HG03520 (cell line): ENCODE data around the gene OXSR1.
A peak's percentile ranks its signal among the peaks of the same experiment; 100 is the strongest.
"Not testable (repeated sequence)": the region's sequence is repeated elsewhere in the genome, so short reads cannot be mapped to it uniquely, and the experiment has no call there.

Experiments used
- ATAC-seq: cut with Tn5 transposase; IDR thresholded peaks from one replicate; pipeline ENCODE4 v1.9.1; 2021; ENCODE audit warnings: mild to moderate bottlenecking, moderate library complexity; ENCODE audit not compliant: unreplicated experiment

Gene OXSR1

DNA sequence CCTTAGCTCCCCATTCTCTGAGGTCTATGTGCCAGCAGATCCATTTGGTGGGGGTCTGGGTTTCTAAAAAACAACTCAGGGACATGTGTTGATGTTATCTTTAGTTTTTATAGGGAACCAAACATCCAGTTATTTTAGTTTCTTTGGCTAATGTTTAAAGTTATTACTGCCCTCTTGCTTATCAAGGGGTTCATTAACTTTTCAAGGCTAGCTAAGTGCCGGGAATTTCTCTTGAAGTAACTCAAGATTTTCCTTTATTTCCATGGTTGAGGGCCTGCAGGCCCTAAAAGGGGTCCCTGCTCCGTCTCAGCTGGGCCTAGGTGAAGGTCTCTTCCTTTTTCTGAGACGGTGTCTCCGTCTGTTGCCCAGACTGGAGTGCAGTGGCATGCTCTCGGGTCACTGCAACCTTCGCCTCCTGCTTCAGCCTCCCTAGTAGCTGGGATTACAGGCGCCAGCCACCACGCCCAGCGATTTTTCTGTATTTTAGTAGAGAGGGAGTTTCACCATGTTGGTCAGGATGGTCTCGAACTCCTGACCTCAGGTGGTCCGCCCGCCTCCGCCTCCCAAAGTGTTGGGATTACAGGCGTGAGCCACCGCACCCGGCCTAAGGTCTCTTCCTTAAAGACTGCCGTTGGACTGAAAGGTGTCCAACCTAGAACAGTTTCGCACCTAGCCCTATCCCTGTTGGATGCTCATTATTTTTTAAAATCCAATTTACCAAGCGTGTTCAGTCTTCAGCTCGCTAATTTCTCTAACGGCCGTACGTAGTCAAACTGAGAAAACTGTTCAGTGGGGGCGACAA is 1.3 kb upstream of the OXSR1 start:
- ATAC-seq, result no peak

DNA sequence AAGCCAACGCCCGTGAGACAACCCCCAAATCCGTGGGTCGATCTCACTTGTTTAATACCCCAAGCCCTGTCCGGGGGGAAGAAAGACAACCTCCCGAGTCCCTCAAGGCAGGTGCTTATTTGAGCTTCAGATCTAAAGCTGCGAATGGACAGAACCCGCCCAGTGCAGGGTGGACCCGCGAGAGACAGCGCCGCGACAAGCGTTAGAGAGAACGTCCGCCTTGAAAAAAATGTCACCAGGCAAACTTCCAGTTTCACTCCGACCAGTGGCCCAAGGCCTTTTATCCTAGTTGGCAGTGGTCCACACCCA is 740 bp upstream of the OXSR1 start:
- peak; percentile 15 for ATAC-seq

DNA sequence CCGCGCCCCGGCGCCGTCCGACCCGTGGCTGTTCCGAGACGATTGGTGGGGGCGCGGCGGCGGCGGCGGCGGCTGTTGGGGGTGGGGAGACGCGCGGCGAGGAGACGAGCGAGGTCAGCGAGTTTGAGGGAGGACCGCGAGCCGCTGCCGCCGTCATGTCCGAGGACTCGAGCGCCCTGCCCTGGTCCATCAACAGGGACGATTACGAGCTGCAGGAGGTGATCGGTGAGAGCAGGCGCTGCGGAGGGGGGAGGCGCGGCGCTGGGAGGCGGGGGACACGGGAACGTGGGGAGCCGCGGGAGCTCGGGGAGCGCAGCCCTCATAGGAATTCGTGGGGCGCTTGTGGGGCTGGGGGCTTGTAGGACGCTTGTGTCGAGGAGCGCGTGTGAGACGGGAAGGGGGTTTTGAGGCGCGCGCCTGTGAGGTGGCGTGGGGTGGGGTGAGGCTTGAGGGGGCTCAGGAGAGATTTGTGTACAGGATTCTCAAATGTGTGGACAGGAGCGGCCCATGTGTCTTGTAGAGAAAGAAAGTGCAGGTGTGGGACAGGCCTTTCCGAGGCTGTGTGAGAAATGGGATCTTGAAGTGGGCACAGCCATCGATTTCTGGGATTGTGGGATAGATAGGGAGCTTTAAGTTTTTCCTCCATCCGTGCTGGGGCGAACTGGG is 518 bp downstream of the OXSR1 start:
- ATAC-seq, result no peak

DNA sequence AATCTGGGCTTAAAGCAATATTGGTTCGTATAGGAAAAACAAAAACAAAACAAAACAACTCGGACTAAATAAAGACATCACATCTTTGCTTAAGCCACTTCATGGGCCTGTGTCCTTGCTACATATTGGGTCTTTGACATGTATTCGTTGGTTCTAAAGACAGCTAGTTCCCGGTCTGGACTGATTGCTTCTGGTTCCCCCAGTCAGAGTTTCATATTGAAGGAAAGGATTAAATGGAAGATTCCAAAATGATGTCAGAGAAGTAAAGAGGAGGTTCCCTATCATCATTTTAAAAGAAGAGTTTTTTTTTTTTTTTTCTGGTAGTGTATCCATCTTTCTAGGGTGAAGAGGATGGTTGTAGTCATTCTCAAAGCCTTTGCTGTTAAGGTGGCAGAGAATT is 2.3 kb downstream of the OXSR1 start:
- ATAC-seq, result no peak

DNA sequence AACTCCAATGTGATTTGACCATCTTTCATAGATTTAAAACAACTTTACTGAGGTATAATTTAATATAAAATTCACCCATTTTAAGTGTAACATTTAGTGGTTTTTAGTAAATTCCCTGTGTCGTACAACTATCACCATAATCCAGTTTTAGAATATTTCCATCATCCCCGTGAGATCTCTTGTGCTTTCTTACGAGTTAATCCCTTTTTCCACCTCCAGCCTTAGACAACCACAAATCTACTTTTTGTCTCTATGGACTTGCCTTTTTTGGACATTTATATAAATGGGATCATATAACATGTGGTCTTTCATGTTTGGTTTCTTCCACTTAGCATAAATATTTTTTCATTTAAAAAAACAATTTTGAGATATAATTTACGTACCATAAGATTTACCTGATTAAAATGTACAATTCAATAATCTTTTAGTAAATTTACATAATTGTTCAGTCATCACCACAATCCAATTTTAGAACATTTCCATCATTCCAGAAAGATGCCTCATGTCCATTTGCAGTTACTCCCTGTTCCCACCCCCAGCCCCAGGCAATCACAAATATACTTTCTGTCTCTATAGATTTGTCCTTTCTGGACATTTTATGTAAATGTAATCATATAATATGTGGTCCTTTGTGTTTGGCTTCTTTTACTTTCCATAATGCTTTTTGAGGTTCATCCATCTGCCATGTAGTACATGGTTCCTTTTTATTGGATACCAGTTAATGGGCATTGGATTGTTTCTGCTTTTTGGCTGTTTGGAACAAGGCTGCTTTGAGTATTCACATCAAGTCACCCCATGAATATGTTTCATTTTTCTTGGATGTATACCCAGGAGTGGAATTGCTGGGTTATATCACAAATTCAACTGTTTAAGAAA is 3.1 kb downstream of the OXSR1 start:
- no peak for ATAC-seq

DNA sequence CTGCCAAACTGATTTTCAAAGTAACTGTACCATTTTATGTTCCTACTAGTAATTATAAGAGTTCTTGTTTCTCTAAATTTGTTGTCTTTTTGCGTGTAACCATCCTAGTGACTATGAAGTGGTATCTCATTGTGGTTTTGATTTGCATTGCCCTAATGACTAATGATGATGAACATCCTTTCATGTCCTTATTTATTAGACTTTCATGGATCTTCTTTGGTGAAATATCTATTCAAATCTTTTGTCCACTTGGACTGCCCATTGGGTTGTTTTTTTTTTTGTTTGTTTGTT is 3.6 kb downstream of the OXSR1 start:
- no peak for ATAC-seq

DNA sequence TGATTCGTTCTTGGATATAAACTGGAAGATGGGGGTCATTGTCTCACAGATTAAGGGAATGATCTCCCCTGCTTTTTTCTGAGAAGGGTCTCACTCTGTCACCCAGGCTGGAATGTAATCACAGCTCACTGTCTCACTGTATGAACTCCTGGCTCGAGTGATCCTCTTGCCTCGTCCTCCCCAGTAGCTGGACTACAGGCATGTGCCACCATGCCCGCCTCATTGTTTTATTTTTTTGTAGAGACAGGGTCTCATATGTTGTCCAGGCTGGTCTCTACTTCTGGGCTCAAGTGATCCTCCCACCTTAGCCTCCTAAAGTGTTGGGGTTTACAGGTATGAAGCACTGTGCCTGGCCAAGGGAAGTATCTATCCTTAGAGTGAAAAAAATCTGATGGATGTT is 5.4 kb downstream of the OXSR1 start:
- ATAC-seq, result no peak

DNA sequence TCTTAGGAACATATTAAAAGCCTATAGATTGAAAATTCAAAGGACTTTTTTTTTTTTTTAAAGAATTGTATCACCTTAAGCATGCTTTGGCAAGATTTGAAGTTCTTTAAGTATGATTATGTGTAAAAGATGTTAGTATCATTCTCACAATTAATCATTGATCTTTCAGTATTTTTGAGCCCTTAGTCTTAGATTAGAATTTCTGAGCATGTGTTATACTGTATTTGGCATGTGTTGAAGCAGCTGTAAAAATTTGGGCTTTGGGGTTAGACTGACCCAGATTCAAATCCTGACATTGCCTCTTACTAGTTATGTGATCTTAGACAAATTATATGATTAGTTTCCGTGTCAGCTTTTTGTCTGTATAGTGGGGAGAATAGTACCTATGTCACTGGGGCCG is 6.3 kb downstream of the OXSR1 start:
- ATAC-seq, result no peak

DNA sequence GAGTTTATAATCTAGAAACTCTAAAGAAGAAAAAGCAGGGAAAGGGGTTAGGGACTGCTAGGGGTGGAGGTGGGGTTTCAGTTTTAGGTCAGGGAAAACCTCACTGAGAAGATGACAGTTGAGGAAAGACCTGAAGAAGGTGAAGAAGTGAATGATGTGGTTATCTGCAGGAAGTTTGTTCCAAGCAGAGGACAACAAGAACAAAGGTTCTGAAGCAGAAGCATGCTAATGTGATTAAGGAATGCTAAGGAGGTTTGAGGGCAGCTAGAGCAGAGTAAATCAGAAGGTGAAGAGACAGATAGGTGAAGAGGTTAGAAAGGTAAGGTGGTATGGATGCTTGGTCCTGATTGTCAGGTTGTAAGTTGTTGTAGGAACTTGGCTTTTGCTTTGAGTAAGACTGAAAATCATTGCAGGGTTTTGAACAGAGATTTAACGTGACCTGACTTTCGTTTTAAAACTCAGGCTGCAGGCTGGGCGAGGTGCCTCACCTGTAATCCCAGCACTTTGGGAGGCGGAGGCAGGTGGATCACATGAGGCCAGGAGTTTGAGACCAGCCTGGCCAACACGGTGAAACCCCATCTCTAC is 8.6 kb downstream of the OXSR1 start:
- ATAC-seq, result peak; percentile 57

DNA sequence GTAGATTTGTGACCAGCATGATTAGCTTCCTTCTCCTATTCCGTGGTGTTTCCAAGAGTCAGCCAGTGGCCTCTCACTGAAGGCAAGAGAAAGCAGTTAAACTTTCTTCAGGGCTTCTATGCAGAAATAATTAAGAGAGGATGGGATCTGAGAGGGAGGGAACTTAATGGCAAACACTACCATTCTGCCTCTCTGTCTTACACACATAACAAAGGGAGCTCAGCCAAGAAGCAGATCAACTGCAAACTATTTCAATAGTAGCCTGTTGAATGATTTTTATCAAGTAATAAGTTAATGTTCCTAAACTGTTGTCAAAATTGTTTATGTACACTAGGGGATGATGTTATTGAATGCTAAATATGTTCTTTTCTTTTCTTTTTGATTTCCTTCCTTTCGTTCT is 11.8 kb downstream of the OXSR1 start:
- no peak for ATAC-seq

DNA sequence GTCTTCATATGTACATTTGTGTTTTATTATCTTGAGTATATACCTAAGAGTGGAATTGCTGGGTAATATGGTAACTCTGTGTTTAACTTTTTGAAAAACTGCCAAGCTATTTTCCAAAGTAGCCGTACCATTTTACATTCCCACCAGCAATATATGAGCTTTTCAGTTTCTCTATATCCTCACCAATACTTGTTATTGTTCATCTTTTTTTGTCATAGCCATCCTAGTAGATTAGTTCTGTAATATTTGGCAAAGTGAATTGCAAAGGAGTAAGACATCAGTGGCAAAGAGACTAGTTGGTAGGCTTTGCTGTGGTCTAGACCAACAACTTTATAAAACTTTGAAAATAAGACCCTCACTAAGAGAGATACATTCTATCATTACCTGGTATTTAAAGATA is 21.4 kb downstream of the OXSR1 start:
- ATAC-seq, result no peak

DNA sequence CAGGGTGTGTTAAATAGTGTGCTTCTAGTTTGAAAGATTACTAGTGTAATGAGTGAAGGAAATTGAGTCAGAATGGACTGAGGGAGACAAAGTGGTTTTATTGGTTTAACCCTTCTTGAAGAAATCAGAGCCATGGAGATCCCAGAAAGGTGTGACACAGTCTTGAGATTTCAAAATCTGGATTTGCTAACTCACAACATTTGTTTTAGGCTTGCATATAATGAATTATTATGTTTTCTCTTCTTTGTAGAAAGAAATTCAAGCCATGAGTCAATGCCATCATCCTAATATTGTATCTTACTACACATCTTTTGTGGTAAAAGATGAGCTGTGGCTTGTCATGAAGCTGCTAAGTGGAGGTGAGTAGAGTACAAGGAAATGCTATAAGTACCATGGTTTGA is 25.1 kb downstream of the OXSR1 start:
- ATAC-seq, result no peak

DNA sequence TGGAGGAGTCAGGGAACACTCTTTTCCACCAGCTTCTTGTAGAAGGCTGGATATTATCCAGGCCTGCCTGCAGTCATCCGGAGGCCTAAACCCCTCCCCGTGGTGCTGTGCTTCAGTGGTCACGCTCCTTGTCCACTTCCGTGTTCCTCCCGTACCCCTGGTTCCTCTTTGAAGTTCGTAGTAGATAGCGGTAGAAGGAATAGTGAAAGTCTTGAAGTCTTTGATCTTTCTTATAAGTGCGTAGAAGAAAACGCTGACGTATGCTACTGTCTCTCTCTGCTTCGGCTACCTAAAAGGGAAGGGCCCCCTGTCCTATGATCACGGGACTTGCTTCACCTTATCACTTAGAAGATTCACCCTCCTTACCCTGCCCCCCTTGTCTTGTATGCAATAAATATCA is 37.6 kb downstream of the OXSR1 start:
- ATAC-seq, result not testable (repeated sequence)

DNA sequence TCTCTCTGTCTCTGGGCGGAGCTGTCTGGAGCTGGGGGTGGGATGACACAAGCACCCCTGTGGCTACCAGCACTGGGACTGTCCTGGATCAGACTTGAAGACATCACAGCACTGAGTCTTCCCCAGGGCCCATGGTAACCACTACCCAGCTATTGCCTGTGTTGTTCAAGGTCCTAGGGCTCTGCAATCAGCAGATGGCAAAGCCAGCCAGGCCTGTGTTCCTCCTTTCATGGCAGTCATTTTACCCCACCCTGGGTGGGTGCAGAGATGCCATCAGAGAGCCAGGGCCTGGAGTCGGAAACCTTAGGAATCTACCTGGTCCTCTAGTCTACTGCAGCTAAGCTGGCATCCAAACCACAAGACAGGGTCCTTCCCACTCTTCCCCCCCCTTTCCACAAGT is 38.4 kb downstream of the OXSR1 start:
- no peak for ATAC-seq

DNA sequence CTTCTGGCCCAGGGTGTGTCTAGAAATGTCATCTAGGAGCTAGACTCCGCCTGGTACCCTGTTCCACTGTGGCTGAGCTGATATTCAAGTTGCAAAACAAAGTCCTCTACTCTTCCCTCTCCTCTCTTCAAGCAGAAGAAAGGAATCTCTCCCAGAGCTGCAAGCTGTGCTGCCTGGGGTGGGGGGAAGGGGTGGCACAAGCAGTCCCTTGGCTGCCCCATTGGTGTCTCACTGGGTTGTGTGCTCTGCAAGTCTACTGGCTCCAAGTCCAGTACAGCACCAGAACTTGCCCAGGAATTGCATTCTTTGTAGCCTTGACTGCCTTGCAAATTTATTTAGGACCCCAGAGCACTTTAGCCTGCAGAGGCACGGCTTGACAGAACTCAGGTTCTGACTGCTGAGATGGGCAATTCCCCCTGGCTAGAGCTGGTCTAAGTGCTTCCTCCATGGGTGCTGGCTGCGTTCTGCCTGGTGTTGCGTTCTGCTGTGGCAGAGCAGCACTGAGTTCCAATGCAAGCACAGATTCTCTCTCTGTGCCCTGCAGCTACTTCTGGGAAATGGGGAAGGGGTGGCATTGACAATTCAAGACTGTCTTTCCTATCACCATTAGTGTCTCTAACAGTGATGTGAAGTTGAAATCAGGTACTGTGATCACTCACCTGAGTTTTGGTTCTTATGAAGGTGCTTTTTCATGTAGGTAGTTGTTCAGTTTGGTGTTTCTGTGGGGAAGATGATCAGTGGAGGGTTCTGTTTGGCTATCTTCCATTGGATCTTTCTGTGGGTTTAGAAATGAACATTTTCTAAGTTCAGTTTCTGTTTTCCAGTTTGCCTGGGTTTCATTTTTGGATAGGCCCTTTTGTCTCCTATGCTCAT is 39.5 kb downstream of the OXSR1 start:
- no peak for ATAC-seq

DNA sequence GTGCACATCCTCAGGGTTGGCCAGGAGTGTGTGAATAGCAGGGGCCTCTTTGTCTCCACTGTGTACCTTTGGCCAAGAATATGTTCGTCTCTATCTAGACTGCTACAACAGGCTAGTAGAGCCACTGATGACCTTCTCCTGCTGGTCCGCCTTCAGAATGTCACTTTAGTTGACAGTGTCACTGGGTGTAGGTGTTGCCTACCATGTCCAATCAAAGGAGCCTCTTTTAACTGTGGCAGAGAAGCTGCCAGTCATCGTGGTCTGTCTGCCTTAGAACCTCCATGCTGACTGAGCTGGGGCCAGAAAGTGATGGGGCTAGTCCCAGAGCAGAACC is 40.1 kb downstream of the OXSR1 start:
- ATAC-seq, result no peak

DNA sequence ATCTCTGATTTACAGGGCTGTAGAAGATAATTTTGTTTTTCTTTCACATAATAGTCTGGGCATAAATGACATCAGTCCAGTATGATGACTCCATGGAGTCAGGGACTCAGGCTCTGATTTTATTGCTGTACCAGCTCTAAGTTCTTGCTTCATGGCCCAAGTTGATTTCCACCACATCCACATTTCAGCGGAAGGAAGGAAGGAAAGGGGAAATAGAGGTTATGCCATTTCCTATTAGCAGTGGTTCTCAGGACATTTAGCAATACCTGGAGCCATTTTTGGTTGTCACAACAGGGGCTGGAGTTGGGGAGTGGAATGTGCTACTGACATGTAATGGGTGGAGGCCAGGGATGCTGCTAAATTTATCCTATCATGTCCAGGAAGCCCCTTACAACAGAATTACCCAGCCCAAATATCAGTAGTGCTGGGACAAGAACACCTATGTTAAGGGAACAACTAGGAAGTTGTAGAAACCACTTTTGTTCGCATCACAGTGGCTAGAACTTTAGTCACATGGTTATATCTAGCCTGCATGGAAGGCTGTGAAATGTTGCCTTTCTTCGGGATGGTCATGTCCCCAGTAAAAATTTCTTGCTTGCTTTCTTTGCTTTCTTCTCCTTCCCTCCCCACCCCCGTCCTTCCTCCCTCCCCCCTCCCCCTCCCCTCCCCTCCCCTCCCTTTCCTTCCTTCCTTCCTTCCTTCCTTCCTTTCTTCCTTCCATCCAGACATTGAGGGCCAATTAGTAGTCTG is 42.1 kb downstream of the OXSR1 start:
- ATAC-seq, result no peak

DNA sequence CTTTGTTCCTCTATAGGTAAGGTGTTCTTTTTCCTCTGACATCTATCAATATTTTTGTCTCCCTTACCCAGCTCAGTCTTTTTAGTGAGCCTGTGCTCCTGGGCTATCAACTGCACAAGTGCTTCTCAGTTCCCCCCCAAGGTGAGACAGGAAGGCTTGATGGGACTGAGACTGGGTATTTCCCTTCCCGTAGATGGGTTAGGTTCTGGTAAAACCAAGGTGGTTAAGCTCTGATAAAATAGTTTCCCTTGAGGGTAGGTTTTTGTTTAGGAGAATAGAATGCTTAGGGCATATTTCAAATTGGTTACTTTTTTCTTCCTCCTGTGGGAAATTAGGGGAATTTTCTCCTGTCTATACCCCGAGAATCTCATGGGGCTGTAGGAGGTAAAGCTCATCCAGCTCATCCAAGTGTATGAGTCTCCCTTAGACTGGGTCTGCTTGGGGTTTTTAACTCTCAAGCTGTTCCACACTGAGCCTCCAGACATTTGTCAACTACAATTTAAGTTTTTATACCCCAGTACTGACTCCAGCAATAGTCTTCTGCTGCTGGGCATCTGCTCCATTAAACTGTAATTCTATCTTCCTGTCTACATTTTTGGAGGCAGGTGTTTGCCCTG is 44.9 kb downstream of the OXSR1 start:
- ATAC-seq, result no peak

DNA sequence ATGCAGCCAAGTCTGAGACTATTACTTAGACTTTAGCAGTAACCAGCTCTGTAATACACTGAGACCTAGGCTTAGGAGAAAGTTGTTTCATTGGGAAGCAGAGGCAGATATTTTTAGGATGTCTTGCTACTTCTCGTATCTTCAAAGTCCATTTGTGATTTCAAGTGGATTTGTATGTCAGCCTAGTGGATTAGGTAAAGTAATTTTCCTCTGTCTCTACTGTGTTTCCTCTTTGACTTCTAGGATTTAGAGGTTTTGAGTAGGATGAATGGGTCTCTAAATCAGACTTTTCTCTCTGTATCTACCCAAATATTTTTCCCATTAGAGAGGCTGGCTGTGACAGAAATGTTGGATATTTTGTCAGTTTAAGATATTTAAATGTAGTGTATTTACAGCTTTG is 46.8 kb downstream of the OXSR1 start:
- ATAC-seq, result no peak

DNA sequence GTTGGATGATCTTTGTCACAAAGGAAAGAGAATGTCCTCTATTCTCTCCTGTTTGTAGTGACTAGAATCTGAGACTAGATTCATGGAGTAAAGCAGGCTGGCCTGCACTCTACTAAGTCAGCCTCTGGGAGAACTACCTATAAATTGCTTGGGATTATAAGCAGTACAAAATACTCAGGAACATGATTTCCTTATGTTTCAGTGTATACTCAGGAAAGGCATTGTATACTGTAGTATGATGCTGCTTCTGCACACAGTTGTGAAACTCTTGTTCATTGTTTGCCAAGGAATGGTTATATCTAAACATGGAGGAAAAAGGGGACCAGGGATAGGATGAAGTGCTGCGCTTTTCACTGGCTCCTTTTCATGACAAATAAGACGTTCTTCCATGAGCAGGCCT is 49.2 kb downstream of the OXSR1 start:
- ATAC-seq, result no peak
